PC-9 (cell line): ENCODE data around the gene TSHZ2. TPM values are rescaled to one million over a fixed set of nuclear protein-coding genes. Genes with fewer than 3 reads are reported as not detected.

Experiments
- BruUV-seq: library from RNA; stranded (reverse); fragments of 400-500 nt; replicated peaks from 2 replicates; lab custom pipeline; 2021; lab: Mats Ljungman, UMichigan
- CTCF ChIA-PET: fragments of 300-600 bp; sonication (Branson Sonifier 250); formaldehyde crosslinking; loops from one replicate; lab custom pipeline; 2022; ENCODE audit warnings: antibody characterized with exemption; lab: Charles Lee
- POLR2A ChIA-PET: fragments of 300-600 bp; sonication (Branson Sonifier 250); formaldehyde crosslinking; loops from one replicate; lab custom pipeline; 2022; ENCODE audit warnings: antibody characterized with exemption; ENCODE audit not compliant: unreplicated experiment; lab: Charles Lee
- DNase-seq, 2 experiments: peaks; one replicate each; pipeline versions ENCODE4 v3.0.0 to v3.0.0-alpha.2; 2015 to 2022; ENCODE audit warnings: mixed read lengths in 1 of 2
- H2AFZ ChIP-seq: fragments of 200-600 bp; sonication (generic); 2 replicates; pipeline ENCODE4 v1.8.1; 2017; ENCODE audit warnings: antibody characterized with exemption
- H3F3A ChIP-seq: fragments of 200-600 bp; sonication (generic); 2 replicates; pipeline ENCODE4 v1.8.1; 2017; ENCODE audit warnings: antibody characterized with exemption, mild to moderate bottlenecking, low read depth; ENCODE audit not compliant: insufficient read depth
- H3K27ac ChIP-seq: fragments of 200-600 bp; sonication (generic); 2 replicates; pipeline ENCODE4 v1.6.1; 2016; ENCODE audit warnings: mixed run types
- H3K27me3 ChIP-seq: fragments of 200-600 bp; sonication (generic); 2 replicates; pipeline ENCODE4 v1.6.1; 2016; ENCODE audit warnings: low read depth, mixed run types; ENCODE audit not compliant: insufficient read depth
- H3K36me3 ChIP-seq: fragments of 200-600 bp; sonication (generic); 2 replicates; pipeline ENCODE4 v1.6.1; 2016; ENCODE audit warnings: low read depth, mixed run types
- H3K4me1 ChIP-seq: fragments of 200-600 bp; sonication (generic); replicated peaks from 2 replicates; pipeline ENCODE4 v1.6.1; 2016; ENCODE audit warnings: mixed run types; ENCODE audit not compliant: insufficient read depth
- H3K4me2 ChIP-seq: fragments of 200-600 bp; sonication (generic); 2 replicates; pipeline ENCODE4 v1.6.1; 2017; ENCODE audit warnings: mixed run types
- H3K4me3 ChIP-seq: fragments of 200-600 bp; sonication (generic); 2 replicates; pipeline ENCODE4 v1.6.1; 2016; ENCODE audit warnings: mixed run types
- H3K79me2 ChIP-seq: fragments of 200-600 bp; sonication (generic); 2 replicates; pipeline ENCODE4 v1.6.1; 2017; ENCODE audit warnings: low read depth, mixed run types
- H3K9me2 ChIP-seq: fragments of 200-600 bp; sonication (generic); 2 replicates; pipeline ENCODE4 v1.8.1; 2017; ENCODE audit warnings: mild to moderate bottlenecking; ENCODE audit not compliant: insufficient read depth
- H3K9me3 ChIP-seq: fragments of 200-600 bp; sonication (generic); 2 replicates; pipeline ENCODE4 v1.8.1; 2016; ENCODE audit warnings: low read depth; ENCODE audit not compliant: insufficient read depth
- H4K20me1 ChIP-seq: fragments of 200-600 bp; sonication (generic); 2 replicates; pipeline ENCODE4 v1.8.1; 2017; ENCODE audit not compliant: insufficient read depth
- CTCF ChIP-seq: fragments of 200-600 bp; sonication (generic); conservative IDR thresholded peaks from 2 replicates; pipeline ENCODE4 v1.6.1; 2017; ENCODE audit warnings: mixed run types, antibody characterized with exemption, mild to moderate bottlenecking, moderate library complexity
- EZH2 ChIP-seq: fragments of 200-600 bp; sonication (generic); IDR thresholded peaks from 2 replicates; pipeline ENCODE4 v1.8.0; 2017; ENCODE audit warnings: antibody characterized with exemption, low read depth
- intact Hi-C: fragments of 100-400 bp; cut with micrococcal nuclease; formaldehyde crosslinking; loops from one replicate; pipeline ENCODE4 v1.10.0; 2022; ENCODE audit not compliant: unreplicated experiment
- total RNA-seq: library from RNA; stranded (reverse); gene quantifications from 2 replicates; pipeline ENCODE4 v1.2.3, GENCODE V29; 2021

The TSHZ2 gene
- total RNA-seq, 1 experiment from 2014 or later, result not detected

GRCh38 chr20:53216856-53217576 is 244.9 kb downstream of the TSHZ2 start:
- Histone ChIP-seq H3K4me1 (no peaks in the 10 kb centered on the region), H3K27ac (no peak overlapping the region), H3F3A (no peaks in the 10 kb centered on the region), H4K20me1 (no peaks in the 10 kb centered on the region), H3K9me3 (no peaks in the 10 kb centered on the region), H3K4me2 (no peak overlapping the region), H2AFZ (no peak overlapping the region), H3K4me3 (no peak overlapping the region), H3K36me3 (no peaks in the 10 kb centered on the region), H3K9me2 (no peaks in the 10 kb centered on the region), H3K79me2 (no peaks in the 10 kb centered on the region), H3K27me3 (peaks cover 60% of the 10 kb centered on the region)
- peak in 1 of 2 experiments; percentile 53 for DNase-seq
- ChIA-PET CTCF (no interaction called here), POLR2A (no interaction called here)
- peak; percentile 94 for TF ChIP-seq CTCF
- TF ChIP-seq EZH2, result no peak
- intact Hi-C loops, result loop anchor here (5.0 kb wide), 1 partner anchor 1090 kb away; no protein-coding TSS in a partner anchor
- BruUV-seq, result no TSS peak

GRCh38 chr20:53220482-53221307 is 248.5 kb downstream of the TSHZ2 start:
- no peak for DNase-seq
- Histone ChIP-seq H4K20me1 (no peaks in the 10 kb centered on the region), H3K4me2 (no peak overlapping the region), H3K9me2 (no peaks in the 10 kb centered on the region), H3F3A (no peaks in the 10 kb centered on the region), H3K4me1 (no peaks in the 10 kb centered on the region), H3K27me3 (peaks cover 37% of the 10 kb centered on the region), H3K9me3 (no peaks in the 10 kb centered on the region), H3K27ac (no peak overlapping the region), H3K79me2 (no peaks in the 10 kb centered on the region), H3K36me3 (no peaks in the 10 kb centered on the region), H2AFZ (no peak overlapping the region), H3K4me3 (no peak overlapping the region)
- no TSS peak for BruUV-seq
- no peak for TF ChIP-seq CTCF
- TF ChIP-seq EZH2, result no peak
- ChIA-PET CTCF (no interaction called here), POLR2A (no interaction called here)
- intact Hi-C loops, result no loop called here

GRCh38 chr20:53221731-53222130 is 249.6 kb downstream of the TSHZ2 start:
- Histone ChIP-seq H3K4me2 (no peak overlapping the region), H3K4me3 (no peak overlapping the region), H2AFZ (no peak overlapping the region), H3K79me2 (no peaks in the 10 kb centered on the region), H3K27ac (no peak overlapping the region), H3K36me3 (no peaks in the 10 kb centered on the region), H3F3A (no peaks in the 10 kb centered on the region), H3K9me3 (no peaks in the 10 kb centered on the region), H3K9me2 (no peaks in the 10 kb centered on the region), H3K27me3 (peaks cover 34% of the 10 kb centered on the region), H4K20me1 (no peaks in the 10 kb centered on the region), H3K4me1 (no peaks in the 10 kb centered on the region)
- BruUV-seq, result no TSS peak
- intact Hi-C loops, result no loop called here
- CTCF ChIA-PET, result no interaction called here
- no peak for DNase-seq
- POLR2A ChIA-PET, result no interaction called here
- no peak for TF ChIP-seq EZH2
- no peak for TF ChIP-seq CTCF
